ENCODE measurements around the gene DLG3. TPM values are rescaled to one million over a fixed set of nuclear protein-coding genes. Genes with fewer than 3 reads are reported as not detected.

Gene DLG3
- polyA plus RNA-seq, 2 of the 4 experiments (the other 2 are of a cell fraction), result 3.2 to 12.8 TPM

DNA sequence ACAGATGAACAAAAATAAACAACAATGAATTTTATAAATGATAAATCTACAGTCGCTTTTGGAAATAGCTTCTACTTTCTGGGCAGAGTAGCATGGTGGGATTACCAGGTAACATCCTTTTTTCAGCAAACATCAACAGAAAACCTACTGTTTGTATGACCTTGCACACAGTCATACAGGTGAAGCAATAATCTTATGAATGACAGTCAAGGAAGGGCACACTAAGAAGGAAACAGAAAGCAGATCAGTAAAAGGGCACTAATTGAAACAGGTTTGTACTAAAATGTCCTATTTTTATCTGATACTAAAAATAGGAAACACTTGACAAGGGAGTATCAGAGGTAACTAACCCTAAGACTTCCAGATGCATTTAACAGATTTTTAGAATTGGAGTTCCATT, 108.9 kb downstream of the DLG3 start:
- TF ChIP-seq, protein P1, sequence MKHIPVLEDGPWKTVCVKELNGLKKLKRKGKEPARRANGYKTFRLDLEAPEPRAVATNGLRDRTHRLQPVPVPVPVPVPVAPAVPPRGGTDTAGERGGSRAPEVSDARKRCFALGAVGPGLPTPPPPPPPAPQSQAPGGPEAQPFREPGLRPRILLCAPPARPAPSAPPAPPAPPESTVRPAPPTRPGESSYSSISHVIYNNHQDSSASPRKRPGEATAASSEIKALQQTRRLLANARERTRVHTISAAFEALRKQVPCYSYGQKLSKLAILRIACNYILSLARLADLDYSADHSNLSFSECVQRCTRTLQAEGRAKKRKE (CRISPR knock-in tag; IDR thresholded peaks at IDR 0.05; ENCODE audit: low read depth), result no peak
- ATAC-seq, result no peak
- Histone ChIP-seq H3K27ac (peak overlapping the region; percentile 67 to 74; a peak in 4 of 6 replicates), H3K4me3 (no peak overlapping the region), H3K4me2 (peak overlapping the region; percentile 34; the same call in 1 of the 3 replicates), H3K4me1 (peaks cover 8% of the 10 kb centered on the region; the same call in 2 of the 3 replicates), H3K9me3 (no peaks in the 10 kb centered on the region)
- 65% methylated on average over 1 of the region's 1 CpG for WGBS (ENCODE audit: missing lambda C conversion rate)
- DNase-seq (ENCODE audit: low read depth in 1 of 2, low spot score in 1 of 2), result no peak
- FAIRE-seq, result peak; percentile 59
- ChIA-PET CTCF (interaction anchor here (0.9 to 3.8 kb wide), 9 partner anchors 8 to 134 kb away, joined by 3 to 31 read pairs (median 4); partner anchors contain the start of genes DLG3 and GDPD2), POLR2A (interaction anchor here (0.8 kb wide), 1 partner anchor 101 kb away, joined by 4 read pairs; no protein-coding TSS in a partner anchor)

DNA sequence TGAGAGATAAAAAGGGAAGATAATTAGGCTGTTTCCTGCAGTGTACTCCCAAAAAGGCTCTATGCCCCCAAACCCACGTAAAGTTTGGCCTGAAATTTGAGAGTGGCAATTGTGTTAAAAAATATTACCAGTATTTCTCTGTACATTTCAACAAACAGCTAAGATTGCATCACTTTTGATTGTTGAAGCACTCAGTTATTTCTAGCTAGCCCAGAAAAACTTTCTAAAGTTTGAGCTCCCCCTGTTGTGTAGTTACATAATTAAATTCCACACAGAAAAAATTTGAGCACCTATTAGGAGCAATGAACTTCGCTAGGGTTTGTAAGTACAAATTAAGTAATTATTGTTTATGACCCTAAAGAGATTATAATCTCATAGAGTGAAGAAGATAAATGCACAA, 109.4 kb downstream of the DLG3 start:
- ATAC-seq, result peak; percentile 33 to 43; a peak in 2 of 6 replicates
- CTCF ChIA-PET, result interaction anchor here (0.9 to 3.8 kb wide), 9 partner anchors 9 to 135 kb away, joined by 3 to 31 read pairs (median 4); partner anchors contain the start of gene DLG3
- peak; percentile 96 for FAIRE-seq
- WGBS (ENCODE audit: missing lambda C conversion rate), result 19% methylated on average over 2 of the region's 2 CpGs
- Histone ChIP-seq H3K27ac (peak overlapping the region; percentile 67 to 74; a peak in 4 of 6 replicates), H3K4me3 (no peak overlapping the region), H3K9me3 (no peaks in the 10 kb centered on the region), H3K4me2 (peak overlapping the region; percentile 34; the same call in 1 of the 3 replicates), H3K4me1 (peaks cover 8% of the 10 kb centered on the region; the same call in 2 of the 3 replicates)
- TF ChIP-seq HDAC2 (IDR thresholded peaks at IDR 0.05) (no peak), NPAS2 (CRISPR knock-in tag; IDR thresholded peaks at IDR 0.05; ENCODE audit: borderline replicate concordance) (no peak), CEBPB (IDR thresholded peaks at IDR 0.05) (peak; percentile 56 to 63; a peak in 2 of 4 replicates), KDM5A (IDR thresholded peaks at IDR 0.05) (no peak), CBX2 (IDR thresholded peaks at IDR 0.05; ENCODE audit: borderline replicate concordance, low read depth) (no peak), RAD21 (conservative IDR thresholded peaks at IDR 0.05 in 1 of 2, IDR thresholded peaks at IDR 0.05 in 1 of 2) (peak; percentile 58 to 66), POLR2AphosphoS2 (conservative IDR thresholded peaks at IDR 0.05; ENCODE audit: low read length) (no peak), SMC3 (IDR thresholded peaks at IDR 0.05) (peak; percentile 78), RARB (CRISPR knock-in tag; IDR thresholded peaks at IDR 0.05) (no peak)
- TF ChIP-seq, protein P2, sequence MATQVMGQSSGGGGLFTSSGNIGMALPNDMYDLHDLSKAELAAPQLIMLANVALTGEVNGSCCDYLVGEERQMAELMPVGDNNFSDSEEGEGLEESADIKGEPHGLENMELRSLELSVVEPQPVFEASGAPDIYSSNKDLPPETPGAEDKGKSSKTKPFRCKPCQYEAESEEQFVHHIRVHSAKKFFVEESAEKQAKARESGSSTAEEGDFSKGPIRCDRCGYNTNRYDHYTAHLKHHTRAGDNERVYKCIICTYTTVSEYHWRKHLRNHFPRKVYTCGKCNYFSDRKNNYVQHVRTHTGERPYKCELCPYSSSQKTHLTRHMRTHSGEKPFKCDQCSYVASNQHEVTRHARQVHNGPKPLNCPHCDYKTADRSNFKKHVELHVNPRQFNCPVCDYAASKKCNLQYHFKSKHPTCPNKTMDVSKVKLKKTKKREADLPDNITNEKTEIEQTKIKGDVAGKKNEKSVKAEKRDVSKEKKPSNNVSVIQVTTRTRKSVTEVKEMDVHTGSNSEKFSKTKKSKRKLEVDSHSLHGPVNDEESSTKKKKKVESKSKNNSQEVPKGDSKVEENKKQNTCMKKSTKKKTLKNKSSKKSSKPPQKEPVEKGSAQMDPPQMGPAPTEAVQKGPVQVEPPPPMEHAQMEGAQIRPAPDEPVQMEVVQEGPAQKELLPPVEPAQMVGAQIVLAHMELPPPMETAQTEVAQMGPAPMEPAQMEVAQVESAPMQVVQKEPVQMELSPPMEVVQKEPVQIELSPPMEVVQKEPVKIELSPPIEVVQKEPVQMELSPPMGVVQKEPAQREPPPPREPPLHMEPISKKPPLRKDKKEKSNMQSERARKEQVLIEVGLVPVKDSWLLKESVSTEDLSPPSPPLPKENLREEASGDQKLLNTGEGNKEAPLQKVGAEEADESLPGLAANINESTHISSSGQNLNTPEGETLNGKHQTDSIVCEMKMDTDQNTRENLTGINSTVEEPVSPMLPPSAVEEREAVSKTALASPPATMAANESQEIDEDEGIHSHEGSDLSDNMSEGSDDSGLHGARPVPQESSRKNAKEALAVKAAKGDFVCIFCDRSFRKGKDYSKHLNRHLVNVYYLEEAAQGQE (IDR thresholded peaks at IDR 0.05), result no peak
- TF ChIP-seq, protein P3, sequence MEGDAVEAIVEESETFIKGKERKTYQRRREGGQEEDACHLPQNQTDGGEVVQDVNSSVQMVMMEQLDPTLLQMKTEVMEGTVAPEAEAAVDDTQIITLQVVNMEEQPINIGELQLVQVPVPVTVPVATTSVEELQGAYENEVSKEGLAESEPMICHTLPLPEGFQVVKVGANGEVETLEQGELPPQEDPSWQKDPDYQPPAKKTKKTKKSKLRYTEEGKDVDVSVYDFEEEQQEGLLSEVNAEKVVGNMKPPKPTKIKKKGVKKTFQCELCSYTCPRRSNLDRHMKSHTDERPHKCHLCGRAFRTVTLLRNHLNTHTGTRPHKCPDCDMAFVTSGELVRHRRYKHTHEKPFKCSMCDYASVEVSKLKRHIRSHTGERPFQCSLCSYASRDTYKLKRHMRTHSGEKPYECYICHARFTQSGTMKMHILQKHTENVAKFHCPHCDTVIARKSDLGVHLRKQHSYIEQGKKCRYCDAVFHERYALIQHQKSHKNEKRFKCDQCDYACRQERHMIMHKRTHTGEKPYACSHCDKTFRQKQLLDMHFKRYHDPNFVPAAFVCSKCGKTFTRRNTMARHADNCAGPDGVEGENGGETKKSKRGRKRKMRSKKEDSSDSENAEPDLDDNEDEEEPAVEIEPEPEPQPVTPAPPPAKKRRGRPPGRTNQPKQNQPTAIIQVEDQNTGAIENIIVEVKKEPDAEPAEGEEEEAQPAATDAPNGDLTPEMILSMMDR (IDR thresholded peaks at IDR 0.05), result peak; percentile 52
- DNase-seq (ENCODE audit: low read depth in 1 of 2, low spot score in 1 of 2), result peak; percentile 8 to 13
- POLR2A ChIA-PET, result interaction anchor here (0.8 kb wide), 1 partner anchor 102 kb away, joined by 4 read pairs; no protein-coding TSS in a partner anchor

DNA sequence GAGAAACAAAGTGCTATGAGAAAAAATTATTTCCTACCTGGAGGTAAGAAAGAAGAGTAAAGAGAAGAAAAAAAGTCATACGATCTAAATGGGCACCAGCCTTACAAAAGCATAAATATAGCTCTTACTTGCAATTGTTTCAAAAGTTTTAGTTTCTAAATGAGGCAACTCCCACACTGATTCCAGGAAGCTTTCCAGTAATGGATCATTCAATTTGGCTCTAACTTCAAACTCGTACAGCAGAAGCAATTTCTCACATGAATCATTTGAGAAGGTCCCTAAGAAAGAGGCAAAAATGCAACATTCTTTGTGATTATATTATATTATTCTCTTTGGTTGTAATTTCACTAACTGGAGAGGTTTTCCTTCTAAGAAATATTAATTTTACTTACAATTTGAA, 109.9 kb downstream of the DLG3 start:
- Histone ChIP-seq H3K27ac (no peak overlapping the region), H3K4me3 (no peak overlapping the region), H3K4me2 (no peak overlapping the region), H3K4me1 (peaks cover 8% of the 10 kb centered on the region; the same call in 2 of the 3 replicates), H3K9me3 (no peaks in the 10 kb centered on the region)
- ChIA-PET CTCF (interaction anchor here (0.9 to 3.8 kb wide), 9 partner anchors 9 to 135 kb away, joined by 3 to 31 read pairs (median 4); partner anchors contain the start of gene DLG3), POLR2A (no interaction called here)
- TF ChIP-seq KDM1A (IDR thresholded peaks at IDR 0.05; ENCODE audit: low read depth) (no peak), EP300 (IDR thresholded peaks at IDR 0.05) (no peak), ZC3H11A (IDR thresholded peaks at IDR 0.05) (no peak), MAFK (IDR thresholded peaks at IDR 0.05; ENCODE audit: partially characterized antibody) (no peak), TFCP2L1 (CRISPR knock-in tag; IDR thresholded peaks at IDR 0.05) (no peak)
- TF ChIP-seq, protein P4, sequence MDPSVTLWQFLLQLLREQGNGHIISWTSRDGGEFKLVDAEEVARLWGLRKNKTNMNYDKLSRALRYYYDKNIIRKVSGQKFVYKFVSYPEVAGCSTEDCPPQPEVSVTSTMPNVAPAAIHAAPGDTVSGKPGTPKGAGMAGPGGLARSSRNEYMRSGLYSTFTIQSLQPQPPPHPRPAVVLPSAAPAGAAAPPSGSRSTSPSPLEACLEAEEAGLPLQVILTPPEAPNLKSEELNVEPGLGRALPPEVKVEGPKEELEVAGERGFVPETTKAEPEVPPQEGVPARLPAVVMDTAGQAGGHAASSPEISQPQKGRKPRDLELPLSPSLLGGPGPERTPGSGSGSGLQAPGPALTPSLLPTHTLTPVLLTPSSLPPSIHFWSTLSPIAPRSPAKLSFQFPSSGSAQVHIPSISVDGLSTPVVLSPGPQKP (IDR thresholded peaks at IDR 0.05; ENCODE audit: low read depth, low read length), result no peak
- TF ChIP-seq, protein P5, sequence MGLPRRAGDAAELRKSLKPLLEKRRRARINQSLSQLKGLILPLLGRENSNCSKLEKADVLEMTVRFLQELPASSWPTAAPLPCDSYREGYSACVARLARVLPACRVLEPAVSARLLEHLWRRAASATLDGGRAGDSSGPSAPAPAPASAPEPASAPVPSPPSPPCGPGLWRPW (IDR thresholded peaks at IDR 0.05), result no peak
- ATAC-seq, result no peak
- FAIRE-seq, result no peak
- WGBS (ENCODE audit: missing lambda C conversion rate), result 23% methylated on average over 2 of the region's 2 CpGs
- DNase-seq (ENCODE audit: low read depth in 1 of 2, low spot score in 1 of 2), result no peak
